Retina (tissue), 1 donor: ENCODE results near the gene MPND.
"Not testable (repeated sequence)": the region's sequence is repeated elsewhere in the genome, so short reads cannot be mapped to it uniquely, and the experiment has no call there.

Experiments used
- DNase-seq: peaks from one replicate; pipeline ENCODE4 v3.0.0-alpha.2; 2016

MPND gene

GRCh38 chr19:4320419-4320818 is 22.9 kb upstream of the MPND start:
- DNase-seq, result no peak

GRCh38 chr19:4322942-4323665 is 20.3 kb upstream of the MPND start:
- no peak for DNase-seq

- DNase-seq, result no peak
Measured at GRCh38 chr19:4323692-4324091, 19.7 kb upstream of the MPND start.

- no peak for DNase-seq
Measured at GRCh38 chr19:4324228-4324627, 19.1 kb upstream of the MPND start.

GRCh38 chr19:4326215-4326836 is 17.0 kb upstream of the MPND start:
- no peak for DNase-seq

DNA sequence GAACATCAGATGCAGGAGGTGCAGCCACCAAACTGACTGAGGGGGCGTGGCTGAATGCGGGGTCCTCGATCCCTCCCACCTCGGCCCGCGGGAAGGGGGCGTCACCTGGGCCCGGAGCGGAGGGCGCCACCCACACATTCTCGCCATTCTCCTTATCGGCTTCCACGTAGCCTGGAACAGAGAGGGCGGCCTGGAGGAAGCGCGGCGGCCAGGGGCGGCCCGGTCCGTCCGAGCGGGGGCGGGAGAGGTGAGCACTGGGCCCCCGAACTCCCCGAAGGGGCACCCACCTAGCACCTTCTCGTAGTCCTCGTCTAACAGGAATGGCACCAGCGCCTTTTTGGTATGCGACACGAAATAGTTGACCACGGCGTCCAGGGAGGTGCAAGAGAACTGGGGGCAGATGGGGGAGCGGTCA is 16.5 kb upstream of the MPND start:
- peak; percentile 21 for DNase-seq

DNA sequence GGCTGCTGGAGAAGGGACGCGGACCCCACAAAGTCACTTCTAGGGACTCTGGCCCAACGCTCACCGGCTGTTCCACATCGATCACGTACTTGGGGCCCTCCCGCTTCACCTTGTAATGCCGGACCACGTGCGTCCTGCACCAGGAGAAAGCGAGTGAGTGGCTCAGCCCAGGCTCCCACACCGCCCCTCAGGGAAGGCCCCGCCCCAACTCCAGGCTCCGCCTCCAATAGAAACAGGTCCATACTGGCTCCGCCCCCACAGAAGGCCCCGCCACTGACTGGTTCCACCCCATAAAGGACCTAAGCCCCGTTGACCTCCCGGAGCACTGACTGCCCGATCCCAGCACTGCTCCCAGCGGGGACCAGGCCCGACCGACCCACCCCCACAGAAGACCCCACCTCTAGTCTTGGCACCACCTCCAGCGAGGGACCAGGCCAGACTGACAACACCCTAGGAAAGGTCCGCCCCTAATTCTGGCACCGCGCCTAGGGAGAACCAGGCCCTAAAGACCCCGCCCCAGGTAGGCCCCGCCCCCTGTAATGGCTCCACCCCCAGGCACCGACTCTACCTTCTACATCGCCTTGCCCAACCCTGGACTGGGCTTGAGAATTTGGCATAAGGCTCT is 16.0 kb upstream of the MPND start:
- peak; percentile 69 for DNase-seq

DNA sequence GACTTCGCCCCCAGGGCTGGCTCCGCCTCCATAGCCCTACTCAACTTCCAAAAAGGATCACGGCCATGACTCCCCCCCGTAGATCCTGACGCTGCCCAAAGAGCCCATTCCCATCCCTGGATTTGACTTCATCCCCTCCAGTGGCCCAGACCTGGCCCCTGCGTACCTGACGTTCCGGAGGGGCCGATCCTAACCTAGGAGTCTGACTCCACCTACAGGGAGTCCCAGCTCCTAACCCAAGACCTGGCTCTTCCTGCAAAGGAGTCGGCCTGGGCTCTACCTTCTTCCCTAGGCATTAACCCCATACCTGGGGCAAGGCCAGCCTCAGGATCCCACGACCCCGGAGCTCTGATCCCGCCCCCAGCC is 15.5 kb upstream of the MPND start:
- DNase-seq, result no peak

DNA sequence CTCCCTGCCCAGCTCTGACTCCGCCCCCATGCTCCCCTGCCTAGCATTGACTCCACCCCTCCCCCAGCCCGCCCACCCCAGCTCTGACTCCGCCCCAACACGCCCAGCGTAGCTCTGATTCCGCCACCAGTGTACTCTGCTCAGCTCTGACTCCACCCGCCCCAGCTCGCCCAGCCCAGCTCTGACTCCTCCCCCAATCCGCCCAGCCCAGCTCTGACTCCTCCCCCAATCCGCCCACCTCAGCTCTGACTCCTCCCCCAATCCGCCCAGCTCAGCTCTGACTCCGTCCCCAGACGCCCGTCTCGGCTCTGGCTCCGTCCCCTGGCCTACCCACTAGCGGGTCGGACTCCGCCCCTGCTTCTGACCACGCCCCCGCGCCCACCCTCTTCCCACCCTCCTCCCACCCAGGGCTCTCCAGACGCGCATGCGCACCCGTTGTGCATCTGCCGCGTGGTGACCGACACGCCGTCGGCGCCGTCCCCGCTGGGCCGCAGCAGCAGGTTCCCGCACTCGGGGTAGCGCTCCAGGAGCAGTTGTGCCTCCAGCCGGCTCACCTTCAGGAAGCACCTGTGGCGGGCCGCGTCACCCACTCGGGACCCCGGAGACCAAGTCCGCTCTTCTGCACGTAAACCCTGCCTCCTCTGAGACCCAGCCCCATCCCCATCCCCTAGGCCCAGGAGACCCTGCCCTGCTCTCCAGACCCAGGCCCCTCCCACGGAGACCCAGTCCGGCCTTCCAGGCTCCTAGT is 14.9 kb upstream of the MPND start:
- DNase-seq, result peak; percentile 94

GRCh38 chr19:4328991-4329681 is 14.2 kb upstream of the MPND start:
- peak; percentile 27 for DNase-seq

DNA sequence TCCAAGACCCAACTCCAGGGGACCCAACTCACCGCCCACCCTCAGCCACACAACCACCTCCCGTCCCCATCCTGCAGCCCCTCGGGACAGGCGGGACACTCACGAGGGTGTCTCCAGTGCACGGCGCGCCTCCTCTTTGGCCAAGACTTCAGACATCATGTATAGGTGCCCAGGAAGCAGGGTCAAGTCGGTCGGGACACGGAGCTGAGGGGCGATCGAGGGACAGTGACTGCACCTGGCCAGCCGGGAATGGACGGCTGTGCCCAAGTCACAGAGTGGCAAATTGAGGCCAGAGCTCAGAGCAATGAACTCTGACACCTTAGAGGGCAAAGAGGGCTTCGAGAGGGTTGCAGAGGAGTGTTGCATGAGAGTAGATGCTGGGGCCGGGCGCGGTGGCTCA is 13.5 kb upstream of the MPND start:
- DNase-seq, result no peak

- DNase-seq, result no peak
Measured at GRCh38 chr19:4334929-4335570, 8.3 kb upstream of the MPND start.

DNA sequence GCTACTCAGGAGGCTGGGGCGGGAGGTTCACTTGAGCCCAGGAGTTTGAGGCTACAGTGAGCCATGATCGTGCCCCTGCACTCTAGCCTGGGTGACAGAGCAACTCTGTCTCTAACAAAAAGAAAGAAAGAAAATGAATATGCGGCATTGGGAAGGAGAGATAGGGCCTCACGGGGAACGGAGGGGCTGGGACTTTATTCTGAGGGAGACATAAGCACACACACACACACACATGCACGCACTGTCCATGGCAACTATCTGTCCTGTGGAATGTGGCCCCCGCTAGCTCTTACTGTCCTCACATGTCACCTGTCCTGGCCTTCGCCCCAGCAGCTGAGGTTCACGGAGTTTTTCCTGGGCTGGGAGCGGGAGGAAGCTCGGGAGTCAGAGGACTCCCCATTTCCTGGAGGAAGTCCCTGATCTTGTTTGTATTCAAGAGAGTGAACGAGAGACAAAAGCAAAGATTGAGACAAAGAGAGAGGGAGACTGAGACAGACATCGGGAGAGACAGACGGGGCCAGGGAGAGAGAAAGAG is 5.4 kb upstream of the MPND start:
- no peak for DNase-seq

DNA sequence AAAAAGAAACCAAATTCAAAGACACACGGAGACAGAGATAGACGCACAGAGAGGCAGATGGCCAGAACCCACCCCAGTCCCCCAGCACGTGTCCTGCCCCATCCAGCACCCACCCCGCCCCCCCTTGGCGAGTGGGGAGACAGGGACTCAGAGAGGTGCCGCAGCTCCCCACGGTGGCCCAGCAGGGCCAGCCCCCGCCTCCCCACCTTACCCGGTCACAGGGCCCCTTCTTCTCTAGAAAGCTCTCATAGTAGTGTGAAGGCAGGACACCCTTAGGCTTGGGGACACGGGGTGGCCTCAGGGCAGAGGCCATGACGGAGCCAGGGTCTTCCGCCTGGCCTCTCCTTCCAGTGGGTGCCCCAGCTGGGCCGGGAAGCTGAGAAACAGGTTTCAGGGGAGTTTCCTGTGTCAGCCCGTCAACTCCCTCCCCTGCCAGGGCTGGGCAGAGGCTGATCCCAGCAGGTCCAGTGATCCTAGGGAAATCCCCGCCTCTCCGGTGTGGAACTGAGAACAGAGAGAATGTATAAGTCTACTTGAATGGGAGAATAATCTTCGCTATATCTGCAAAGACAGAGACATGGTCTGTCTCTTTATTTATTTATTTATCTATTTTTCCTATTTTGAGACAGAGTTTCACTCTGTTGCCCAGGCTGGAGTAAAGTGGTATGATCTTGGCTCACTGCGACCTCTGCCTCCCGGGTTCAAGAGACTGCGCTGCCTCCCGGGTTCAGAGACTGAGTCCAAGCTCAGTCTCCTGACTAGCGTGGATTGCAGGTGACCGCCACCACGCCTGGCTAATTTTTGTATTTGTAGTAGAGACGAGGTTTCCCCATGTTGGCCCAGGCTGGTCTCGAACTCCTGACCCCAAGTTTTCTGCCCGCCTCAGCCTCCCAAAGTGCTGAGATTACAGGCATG is 4.7 kb upstream of the MPND start, which contains the start of gene STAP2:
Gene STAP2 (minus strand): TSS at position 387 of the 915 bp plus-strand sequence. CDS start 74 bp downstream, at position 313.
- no peak for DNase-seq

GRCh38 chr19:4342314-4342614 is 1.1 kb upstream of the MPND start:
- no peak for DNase-seq

DNA sequence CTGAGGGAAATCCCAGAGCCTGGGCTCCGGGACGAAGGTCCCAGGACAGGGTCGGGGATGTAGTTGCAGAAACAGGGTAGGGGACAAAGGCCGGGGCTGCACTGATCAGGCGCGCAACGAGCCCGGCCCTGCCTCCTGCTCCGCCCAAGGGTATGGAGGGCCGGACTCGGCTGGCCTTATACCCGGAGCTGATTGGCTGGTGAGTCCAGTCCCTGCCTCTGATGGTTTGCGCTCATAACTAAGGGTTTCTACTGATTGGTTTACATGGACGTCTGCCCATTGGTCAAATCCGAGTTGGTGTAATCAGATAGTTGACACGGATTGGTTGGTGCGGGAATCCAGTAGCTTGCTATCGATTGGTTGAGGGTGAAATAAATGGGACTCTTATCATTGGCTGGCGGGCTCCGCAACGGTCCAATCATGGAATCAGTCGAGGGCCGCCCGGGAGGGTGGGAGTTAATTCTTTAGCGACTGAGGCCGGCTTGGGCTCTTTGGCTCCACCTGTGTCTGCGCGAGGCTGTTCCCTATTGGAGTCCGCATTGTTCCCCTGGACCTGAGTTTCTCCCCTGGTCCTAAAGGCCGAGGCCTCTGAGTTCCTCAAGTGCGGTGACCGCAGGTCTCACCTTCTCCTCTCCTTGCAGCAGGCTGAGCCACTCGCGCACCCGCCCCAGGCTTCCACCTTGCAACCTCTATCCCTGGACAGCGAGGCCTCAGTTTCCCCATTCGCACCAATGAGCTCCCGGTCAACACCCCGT is 570 bp upstream of the MPND start:
- peak; percentile 96 for DNase-seq

- DNase-seq, result no peak
Measured at GRCh38 chr19:4345342-4346019, 2.1 kb downstream of the MPND start.

- no peak for DNase-seq
Measured at GRCh38 chr19:4346020-4346383, 2.6 kb downstream of the MPND start.

- DNase-seq, result no peak
Measured at GRCh38 chr19:4347521-4347920, 4.2 kb downstream of the MPND start.

DNA sequence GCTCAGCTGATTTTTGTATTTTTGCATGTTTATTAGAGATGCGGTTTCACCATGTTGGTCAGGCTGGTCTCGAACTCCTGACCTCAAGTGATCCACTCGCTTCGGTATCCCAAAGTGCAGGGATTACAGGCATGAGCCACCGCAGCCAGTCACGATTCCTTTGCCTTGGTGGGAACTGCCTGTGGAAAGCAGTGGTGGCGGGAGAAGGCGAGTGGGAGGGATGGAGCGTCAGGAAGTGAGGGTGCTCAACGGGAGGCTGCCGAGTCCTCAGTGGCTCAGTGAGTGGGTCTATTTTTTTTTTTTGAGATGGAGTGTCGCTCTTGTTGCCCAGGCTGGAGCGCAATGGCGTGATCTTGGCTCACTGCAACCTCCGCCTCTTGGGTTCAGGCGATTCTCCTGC is 5.9 kb downstream of the MPND start:
- DNase-seq, result not testable (repeated sequence)
